GM21619 (cell line): ENCODE measurements around the gene SRC.
"Not testable (repeated sequence)": the region's sequence is repeated elsewhere in the genome, so short reads cannot be mapped to it uniquely, and the experiment has no call there.

Source experiments
- ATAC-seq: cut with Tn5 transposase; IDR thresholded peaks from one replicate; pipeline ENCODE4 v1.9.1; 2021; ENCODE audit not compliant: unreplicated experiment

The SRC gene

DNA sequence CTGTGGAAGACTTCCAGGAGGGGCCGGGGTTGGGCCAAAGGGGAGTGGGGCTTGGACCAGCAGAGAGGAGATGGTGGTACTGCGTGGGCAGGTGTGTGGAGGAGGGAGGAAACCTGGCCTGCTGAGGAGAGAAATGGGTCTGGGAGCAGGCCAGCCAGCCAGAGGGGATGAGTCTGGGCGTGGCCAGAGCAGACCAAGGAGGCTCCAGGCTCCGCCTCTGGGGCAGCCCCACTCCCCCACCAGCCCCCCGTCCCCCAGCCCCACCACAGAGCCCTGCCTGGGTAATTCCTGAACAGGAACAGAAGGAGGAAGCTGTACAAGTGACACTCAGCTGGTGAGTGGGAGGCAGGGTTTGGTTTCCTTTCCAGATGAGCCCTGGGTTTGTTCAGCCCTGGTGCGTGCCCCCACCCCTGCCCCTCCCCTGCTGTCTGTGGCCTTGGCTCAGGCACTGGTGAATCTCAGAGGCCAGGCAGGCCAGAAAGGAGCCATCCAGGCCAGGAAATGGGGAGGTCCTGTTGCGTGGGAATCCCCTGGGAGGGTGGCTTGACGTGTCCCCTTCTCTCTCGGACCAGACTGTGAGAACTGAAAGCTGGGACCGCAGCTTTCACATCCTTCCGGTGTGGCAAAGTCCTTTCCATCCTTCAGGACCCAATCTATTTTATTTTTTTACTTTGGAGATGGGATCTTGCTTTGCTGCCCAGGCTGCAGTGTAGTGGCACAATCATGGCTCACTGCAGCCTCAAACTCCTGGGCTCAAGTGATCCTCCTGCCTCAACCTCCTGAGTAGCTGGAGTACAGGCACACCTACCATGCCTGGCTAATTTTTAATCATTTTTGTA, 9.4 kb upstream of the SRC start:
- peak; percentile 69 for ATAC-seq

DNA sequence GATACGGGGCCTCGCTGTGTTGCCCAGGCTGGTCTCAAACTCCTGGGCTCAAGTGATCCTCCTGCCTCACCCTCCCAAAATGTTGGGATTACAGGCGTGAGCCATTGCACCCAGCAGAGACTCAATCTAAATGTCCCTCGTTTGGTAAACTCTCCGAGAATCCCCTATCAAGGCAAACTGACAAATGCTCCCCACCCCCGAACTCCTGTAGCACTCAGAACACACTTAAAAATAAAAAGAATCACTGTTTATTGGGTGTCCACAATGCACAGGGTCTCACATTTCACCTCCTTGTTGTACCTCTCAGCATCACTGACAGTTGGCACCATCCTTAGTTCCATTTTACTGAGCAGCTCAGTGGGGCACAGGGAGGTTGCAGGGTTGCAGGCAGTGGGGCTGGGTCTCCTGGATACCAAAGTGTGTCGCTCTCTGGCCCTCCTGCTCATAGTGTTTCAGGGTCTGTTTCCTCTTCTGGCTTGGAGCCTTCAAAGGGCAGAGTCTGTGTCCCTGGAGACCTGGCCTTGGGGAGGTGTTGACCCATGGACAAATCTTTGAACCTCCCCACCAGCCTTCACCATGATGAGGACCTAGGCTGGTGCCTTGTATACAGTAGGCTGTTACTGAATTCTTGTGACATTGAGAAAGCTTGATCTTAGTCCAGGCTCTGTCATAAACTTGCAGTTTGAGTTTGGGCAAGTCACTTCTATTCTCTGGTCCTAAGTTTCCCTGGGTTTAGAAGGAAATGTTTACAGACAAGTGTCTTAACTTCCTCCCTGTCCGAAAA, 8.5 kb upstream of the SRC start:
- ATAC-seq = no peak

DNA sequence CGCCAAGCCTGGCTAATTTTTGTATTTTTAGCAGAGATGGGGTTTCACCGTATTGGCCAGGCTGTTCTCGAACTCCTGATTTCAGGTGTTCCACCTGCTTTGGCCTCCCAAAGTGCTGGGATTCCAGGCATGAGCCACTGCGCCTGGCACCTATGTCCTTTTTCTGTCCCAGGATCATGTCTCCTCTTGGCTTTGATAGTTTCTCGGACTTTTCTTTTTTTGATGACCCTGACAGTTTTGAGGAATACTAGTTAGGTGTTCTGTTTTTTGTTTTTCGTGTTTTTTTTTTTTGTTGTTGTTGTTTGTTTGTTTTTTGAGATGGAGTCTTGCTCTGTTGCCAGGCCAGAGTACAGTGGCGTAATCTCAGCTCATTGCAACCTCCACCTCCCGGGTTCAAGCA, 7.6 kb upstream of the SRC start:
- ATAC-seq = not testable (repeated sequence)

DNA sequence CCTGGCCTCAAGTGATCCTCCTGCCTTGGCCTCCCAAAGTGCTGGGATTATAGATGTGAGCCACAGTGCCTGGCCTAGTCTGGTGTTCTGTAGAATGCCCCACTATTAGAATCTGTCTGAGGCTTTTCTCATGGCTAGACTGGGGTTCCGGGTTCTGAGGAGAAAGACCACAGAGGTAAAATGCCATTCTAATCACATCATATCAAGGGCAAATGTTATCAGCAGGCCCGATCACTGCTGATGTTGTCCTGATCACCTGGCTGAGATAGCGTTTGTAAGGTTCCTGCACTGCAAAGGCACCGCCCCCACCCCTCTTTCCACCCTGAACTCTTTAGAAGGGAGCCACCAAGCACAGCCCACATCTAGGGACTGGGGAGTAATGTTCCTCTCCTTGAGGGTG, 6.7 kb upstream of the SRC start:
- ATAC-seq = no peak

DNA sequence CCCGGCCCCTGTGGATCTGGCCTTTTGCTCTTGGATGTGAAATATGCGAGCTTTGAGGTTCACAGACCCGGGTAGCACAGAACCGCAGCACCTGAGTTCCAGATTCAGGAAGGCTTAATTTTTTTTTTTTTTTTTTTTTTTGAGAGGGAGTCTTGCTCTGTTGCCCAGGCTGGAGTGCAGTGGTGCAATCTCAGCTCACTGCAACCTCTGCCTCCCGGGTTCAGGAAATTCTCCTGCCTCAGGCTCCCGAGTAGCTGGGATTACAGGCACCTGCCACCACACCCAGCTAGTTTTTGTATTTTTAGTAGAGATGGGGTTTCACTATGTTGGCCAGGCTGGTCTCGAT, 6.2 kb upstream of the SRC start:
- ATAC-seq = not testable (repeated sequence)

DNA sequence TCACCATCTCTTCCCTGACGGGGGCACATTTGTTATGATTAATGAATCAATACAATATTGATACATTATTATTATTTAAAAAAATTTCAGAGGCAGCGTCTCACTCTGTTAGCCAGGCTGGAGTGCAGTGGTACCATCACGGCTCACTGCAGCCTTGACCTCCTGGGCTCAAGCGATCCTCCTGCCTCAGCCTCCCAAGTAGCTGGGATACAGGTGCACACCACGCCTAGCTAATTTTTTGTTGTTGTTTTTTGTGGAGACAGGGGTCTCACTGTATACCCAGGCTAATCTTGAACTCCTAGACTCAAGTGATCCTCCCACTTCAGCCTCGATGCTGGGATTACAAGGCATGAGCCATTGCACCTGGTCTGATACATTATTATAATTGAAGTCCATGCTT, 4.9 kb upstream of the SRC start:
- no peak for ATAC-seq

DNA sequence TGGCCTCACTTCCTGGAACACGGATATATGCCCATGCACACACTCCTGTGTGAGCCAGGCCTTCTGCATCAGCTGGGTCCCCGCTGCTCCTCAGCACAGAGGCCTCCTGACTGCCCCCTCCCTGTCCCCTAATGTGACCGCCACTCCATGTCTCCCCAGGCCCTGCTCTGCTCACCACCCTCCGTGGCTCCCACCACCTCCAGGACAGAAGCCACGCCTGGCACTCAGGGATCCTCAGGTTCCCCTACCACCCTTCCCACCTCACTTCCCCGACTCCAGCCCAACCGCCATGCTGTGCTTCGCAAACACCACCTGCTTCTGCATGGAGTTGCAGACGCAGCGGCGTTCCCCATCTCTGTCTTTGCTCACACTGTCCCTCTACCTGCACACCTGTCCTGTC, 4.3 kb upstream of the SRC start:
- ATAC-seq = no peak

DNA sequence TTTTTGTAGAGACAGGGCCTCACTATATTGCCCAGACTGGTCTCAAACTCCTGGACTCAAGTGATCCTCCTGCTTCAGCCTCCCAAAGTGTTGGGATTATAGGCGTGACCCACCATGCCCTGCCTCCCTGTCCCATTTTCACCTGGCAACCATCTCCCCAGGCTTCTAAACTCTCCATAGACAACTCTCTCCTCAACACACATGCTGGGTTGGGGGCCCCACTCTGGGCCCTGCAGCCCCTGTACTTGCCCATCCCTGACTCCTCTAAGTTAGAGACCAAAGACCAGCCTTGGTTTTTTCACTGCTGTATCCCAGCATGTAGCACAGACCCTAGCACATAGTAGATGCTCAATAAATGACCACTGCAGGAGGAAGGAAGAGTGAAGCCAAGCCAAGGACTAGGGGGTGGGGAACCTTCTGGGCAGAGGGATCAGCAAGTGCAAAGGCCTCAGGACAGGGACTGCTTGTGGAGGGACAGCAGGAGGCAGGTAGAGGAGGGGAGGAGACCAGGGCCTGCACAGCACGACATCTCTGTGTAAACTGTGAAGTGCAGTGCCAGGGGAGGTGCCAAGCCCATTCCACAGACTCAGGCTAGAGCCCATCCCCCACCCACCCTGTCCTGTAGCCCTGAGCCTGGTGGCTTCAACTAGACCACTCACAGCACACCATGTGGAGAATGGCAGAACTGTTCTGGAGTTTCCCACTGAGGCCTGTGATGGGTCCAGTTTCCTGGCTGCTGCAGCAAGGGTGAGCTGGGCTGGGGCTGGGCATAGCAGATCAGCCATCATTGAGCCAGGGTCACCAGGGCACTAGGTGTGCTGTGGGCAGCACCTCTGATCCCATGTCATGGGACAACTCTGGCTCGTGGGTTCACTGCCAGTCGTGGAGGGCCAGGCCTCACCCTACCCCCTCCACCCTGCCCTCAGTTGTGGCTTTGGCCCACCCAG, 3.4 kb upstream of the SRC start:
- no peak for ATAC-seq

DNA sequence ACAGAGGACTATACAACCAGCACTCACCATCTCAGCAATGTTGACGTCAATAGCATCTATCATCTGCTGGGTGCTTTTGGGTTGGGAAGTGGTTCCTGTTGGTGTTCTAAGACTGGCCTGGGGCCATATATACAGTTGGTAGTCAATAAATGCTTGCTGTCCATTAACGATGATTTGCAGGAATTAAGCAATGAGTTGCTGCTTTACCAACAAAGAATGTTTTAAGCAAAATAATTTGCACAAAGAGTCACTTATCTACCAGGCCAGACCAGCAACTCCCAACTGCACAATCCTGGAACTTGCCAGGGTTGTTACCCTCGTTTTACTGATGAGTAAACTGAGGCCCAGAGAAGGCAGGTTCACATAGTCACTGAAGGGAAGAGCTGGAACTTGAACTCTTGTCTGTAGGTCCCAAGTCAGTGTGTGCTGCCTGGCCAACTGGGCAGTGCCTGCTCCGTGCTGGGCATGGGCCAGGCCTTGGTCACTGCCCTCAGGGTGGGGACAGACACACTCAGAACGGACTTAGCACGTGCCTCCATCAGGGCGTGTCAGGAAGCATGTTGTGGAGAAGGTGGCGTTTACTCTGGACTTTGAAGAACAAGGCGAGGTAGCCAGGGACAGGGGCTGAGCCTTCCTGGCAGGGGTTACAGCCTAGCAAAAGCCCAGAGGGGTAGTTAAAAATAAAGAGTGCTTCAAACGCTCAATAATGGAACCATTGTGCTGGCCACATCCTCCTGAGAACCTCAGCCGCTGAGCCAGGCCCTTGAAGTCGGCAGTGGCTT, 2.5 kb upstream of the SRC start:
- no peak for ATAC-seq

DNA sequence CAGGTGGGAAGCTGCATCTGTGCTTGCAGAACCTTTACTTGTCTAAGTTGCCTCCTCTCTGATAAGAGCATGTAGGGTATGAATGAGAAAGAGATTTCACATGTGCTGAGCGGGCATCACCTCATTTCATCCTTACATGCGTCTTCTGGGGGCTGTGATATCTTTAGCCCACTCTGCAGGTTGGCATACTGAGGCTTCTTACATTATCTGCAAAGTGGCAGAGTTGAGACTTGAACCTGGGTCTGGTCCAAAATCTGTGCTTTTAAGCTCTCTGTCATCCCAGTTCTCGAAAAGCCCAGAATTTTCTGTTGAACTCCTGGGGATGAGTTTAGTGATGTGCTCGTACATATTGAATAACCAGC, 2.0 kb upstream of the SRC start:
- no peak for ATAC-seq

DNA sequence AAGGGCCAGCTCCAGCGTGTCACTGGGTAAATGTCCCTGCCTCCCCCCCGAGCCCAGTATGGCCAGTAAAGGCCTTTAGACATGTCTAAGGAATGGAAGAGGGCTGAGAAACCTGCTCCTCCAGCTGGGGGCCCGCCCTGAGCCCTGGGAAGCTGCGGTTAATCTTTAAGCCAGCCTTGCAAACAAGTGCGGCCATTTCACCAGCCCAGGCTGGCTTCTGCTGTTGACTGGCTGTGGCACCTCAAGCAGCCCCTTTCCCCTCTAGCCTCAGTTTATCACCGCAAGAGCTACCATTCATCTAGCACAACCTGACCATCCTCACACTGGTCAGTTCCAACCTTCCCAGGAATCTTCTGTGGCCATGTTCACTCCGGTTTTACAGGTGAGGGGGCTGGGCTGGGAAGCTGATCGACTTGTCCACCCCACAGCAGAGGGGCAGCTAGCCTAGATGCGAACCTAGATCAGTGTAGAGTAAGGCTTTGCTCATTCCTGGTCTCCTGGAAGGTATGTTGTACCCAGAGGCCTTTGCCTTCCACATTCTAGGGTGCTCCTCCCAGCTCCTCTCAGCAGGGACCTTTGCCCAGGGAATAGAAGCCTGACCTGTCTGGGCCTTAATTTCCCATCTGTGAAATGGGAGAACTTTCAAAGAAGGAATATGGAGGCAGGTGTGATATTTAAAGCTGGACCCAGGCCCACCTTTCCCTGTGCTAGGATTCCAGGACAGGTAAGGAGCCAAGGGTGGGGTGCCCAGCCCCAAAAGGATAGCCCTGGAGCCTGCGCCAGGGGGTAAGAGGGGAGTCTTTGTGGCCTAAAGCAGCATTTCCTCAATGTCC, 1.2 kb upstream of the SRC start:
- no peak for ATAC-seq

DNA sequence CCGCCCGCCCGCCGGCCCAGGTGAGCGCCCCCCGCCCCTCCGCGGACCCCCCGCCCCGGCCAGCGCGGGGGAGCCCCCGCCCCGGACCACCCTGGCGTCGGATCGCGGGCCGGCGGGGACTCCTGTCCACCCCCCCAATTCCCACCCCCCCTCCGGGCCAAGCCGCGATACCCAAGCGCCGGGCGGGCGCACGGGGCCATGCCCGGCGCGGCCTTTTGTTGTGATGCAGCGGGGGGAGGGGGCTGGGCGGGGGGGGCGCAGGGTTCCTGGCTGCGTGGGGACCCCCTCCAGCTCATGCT, 245 bp downstream of the SRC start:
- peak; percentile 13 for ATAC-seq

DNA sequence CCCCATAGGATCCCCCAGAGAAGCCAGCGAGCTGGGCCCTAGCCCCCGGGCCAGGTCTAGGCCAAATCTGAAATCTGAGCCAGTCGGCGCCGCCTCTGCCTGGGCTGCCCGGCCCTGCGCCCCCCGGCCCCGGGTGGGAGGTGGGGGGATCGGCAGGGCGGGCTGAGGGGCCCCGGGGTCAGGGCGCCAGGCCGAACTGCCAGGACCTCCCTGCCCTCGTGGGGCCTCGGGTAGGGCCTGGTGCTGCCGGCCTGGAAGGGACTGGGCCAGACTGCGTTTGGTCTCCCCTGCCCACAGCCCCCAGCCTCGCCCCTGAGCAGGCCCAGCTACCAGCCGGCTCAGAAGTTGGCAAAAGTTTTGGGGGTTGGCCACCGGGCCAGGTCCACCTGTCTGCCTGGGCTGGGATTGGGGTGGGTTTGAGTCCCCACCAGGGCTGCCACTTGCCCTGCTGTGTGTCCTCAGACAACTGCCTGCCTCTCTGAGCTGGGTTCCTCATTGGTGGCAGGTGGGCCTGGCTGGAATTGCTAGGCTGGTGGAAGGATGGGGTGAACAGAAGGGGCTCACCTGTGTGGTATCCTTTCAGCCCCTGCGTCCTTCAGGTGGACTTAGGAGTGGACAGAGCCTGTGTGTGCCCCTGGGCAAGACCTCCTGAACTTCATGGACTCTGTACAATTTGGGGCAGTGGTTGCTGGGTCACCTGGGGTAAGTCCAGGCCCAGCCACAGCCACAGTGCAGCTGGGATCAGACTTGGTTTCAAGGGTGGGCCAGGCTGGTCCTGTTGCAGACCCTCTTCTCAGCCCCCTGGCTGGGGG, 801 bp downstream of the SRC start:
- peak; percentile 5 for ATAC-seq

DNA sequence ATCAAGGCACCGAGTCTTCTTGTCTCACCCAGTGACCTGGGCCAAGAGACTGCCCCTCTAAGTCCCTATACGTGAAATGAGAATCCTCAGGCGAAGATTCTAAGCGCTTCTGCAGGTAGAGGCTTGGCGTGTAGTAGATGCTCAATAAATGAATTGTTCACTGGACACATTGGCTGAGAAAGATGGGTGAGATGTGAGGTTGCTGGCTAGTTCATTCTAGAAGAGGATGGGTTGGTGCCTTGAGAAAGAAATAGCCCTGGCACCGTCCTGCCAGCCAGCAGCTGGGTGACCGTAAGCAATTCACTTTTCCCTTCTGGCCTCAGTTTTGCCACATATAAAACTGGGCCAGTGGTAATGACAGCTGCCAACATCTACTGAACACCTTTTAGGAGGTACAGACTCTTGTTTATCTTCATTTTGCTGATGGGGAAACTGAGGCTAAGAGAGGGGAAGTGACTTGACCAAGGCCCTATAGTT, 1.4 kb downstream of the SRC start:
- ATAC-seq = no peak

DNA sequence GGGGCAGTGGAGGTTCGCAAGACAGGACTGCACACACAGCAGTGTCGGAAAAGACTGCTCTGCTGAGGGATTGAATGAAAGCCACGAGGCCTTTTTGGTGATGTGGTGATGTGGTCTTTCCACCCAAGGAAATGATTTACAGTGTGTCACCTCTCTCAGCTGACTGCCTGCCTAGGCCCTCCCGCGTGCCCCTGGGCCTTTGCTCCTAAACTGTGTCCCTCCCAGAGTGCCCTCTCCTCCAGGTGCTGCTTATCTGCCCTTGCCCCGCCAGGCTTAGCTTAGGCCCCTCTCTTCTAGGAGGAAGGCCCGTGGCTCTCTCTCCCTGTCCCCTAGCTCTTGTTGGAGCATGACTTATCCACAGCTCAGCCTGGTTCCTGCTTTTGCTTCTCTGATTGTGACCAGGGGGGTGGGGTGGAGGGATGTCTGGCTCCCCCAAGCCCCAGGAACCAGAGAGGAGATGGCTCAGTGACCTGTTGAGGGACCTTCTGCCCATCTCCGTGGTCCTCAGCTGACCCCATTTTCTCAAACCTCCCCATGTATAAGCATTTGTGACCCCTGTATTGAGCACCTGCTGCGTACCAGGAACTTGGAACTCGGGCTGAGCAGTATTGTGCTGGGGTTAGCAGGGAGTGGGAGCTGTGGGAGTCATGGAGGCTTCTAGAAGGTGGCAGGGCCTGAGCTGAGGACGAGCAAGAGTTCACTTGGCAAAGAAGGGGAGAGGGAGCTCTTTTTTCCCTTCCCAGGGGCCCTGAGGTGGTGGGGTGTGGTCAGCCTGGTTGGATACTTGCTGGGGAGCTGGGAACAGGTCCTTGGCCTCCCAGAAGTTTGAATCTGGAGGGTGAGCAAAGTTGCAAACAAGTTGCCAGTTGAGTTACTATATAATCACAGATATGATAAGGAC, 2.2 kb downstream of the SRC start:
- ATAC-seq = no peak

DNA sequence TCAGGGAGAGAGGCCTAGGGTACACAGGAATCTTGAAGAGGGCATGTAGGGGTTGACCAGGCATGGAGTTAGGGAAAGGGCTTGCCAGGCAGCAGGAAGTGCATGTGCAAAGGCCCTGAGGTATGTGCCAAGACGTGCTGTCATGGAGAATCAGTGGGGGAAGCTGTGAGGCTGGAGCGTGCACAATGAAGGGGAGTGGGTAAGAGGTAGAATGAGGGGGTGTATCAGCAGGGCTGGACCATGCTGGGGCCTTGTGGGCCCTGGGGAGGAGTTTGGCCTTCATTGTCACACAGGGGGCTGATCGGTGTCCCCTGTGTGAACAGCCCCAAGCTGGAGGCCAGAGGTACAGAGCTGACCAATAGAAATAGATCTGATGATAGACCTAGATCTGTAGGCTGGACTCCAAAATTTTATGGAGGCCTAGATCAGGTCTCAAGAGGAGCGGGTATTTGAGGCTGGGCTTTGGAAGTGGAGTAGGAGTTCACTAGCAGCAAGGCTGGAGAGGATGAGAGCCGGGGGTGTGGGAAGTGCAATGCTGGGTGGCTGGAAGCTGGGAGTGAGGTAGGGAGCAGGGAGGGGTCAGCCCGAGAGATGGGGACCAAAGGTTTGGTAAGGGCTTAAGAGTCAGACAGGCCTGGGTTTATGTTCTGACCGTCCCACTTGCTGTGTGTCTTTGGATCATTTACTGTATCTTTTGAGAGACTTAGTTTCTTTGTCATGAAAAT, 3.0 kb downstream of the SRC start:
- no peak for ATAC-seq
